ENCODE measurements around the gene IHH.

Gene IHH

DNA sequence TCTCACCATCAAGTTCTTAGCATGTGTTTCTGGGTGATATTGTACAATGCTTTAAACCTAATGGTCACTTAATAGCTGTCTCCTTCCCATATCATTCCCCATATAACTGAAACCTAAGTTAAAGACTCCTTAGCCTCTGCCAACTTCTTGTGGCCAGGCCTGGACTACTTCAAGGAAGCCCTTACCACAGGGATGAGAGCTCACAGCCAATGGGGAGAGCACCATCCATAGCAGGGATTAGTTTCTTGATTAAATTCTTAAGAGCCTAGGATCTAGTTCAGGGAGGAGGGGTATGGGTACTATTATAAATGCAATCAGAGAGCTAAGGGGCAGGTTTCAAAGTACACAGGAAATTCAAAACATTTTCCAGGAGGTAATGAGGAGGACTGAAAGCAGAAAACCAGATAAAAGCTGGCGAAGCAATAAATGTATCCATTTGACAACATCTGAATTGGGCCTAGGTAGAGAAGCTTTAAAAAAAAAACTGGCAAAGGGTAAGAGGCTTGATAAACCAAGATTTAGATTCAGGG lies 34.8 kb upstream of the IHH start:
- TF ChIP-seq, protein P1, sequence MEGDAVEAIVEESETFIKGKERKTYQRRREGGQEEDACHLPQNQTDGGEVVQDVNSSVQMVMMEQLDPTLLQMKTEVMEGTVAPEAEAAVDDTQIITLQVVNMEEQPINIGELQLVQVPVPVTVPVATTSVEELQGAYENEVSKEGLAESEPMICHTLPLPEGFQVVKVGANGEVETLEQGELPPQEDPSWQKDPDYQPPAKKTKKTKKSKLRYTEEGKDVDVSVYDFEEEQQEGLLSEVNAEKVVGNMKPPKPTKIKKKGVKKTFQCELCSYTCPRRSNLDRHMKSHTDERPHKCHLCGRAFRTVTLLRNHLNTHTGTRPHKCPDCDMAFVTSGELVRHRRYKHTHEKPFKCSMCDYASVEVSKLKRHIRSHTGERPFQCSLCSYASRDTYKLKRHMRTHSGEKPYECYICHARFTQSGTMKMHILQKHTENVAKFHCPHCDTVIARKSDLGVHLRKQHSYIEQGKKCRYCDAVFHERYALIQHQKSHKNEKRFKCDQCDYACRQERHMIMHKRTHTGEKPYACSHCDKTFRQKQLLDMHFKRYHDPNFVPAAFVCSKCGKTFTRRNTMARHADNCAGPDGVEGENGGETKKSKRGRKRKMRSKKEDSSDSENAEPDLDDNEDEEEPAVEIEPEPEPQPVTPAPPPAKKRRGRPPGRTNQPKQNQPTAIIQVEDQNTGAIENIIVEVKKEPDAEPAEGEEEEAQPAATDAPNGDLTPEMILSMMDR (IDR thresholded peaks at IDR 0.05; ENCODE audit: low read depth, low read length, missing control alignments): no peak
- H3K4me3 ChIP-seq (replicated peaks; ENCODE audit: low read depth, low read length): no peak overlapping the region
- no peak for DNase-seq (ENCODE audit: extremely low read depth, low read depth)

DNA sequence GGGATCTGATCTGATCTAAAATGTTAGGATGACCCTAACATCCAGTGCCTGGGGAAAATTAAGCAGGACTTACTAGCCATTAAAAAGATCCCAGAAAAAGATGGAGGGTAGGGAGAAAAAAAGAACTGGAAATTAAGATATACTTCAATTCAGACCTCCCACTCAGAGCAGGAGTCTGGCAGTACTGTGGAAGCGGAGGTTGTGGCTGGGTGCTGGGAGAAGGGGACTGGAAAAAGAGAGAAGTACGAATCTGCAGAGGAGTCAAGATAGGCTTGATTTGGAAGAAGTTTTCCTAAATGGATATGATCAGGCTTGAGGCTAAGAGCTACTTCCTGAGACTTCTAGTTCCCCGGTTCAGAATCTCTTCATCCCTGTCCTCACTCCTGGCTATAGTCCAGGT lies 33.5 kb upstream of the IHH start:
- TF ChIP-seq, protein P1 (IDR thresholded peaks at IDR 0.05; ENCODE audit: low read depth, low read length, missing control alignments): no peak
- DNase-seq (ENCODE audit: extremely low read depth, low read depth): no peak
- H3K4me3 ChIP-seq (replicated peaks; ENCODE audit: low read depth, low read length): no peak overlapping the region

DNA sequence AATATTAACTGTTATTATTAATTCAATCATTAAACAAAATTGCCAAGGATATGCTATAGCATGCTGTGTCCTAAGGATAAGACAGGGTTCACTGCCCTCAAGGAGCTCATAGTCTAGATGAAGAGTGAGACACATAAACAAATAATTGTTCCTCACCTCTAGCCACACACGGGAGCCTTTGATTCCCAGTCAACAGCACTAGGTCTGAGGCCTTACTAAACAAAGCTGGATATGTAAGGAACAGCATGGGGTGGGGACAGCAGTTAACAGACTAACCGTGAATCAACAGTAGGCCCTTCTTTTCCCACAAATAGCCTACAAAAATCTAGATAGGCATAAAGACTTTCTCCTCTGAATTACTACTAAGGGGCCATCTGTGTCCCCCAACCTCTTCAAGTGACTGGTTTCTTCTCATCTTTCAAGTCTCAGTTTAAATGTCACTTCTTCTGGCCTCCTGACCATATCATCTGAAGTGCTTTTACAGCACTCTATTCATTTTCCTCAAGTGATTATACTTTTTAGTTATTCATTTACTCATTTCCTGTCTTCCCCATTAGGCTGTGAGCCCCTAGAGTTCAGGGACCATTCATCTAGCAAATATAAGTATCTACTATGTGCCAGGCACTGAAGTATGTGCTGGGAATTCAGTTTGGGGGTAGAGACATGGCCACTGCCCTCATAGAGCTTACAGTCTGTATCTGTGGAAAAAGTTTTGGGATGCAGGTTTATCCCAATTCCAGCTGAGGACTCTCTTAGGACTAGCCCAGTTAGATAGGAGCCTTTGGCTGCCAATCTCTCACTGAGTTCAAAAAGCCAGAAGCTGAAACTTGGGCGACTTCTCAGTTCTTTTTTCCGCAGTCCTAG lies 29.9 kb upstream of the IHH start:
- TF ChIP-seq, protein P1 (IDR thresholded peaks at IDR 0.05; ENCODE audit: low read depth, low read length, missing control alignments): no peak
- H3K4me3 ChIP-seq (replicated peaks; ENCODE audit: low read depth, low read length): no peak overlapping the region
- no peak for DNase-seq (ENCODE audit: extremely low read depth, low read depth)

GRCh38 chr2:219089330-219089729 lies 28.6 kb upstream of the IHH start:
- no peak overlapping the region for H3K4me3 ChIP-seq (replicated peaks; ENCODE audit: low read depth, low read length)
- TF ChIP-seq, protein P1 (IDR thresholded peaks at IDR 0.05; ENCODE audit: low read depth, low read length, missing control alignments): no peak
- DNase-seq (ENCODE audit: extremely low read depth, low read depth): no peak

DNA sequence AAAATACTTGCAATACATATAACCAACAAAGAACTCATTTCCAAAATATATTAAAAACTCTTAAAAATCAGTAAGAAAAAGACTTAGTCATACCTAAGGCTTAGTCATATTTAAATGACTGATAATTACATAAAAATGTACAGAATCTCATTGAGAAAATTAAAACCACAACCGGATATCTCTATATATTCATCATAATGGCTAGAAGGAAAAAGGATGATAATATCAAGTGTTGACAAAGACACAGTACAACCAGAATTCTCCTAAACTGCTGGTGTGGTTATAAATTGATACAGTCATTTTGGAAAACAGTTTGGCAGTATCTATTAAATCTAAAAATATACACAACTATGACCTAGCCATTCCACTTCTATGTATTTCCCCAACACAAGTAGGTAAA lies 27.1 kb upstream of the IHH start:
- DNase-seq (ENCODE audit: extremely low read depth, low read depth): no peak
- no peak overlapping the region for H3K4me3 ChIP-seq (replicated peaks; ENCODE audit: low read depth, low read length)
- TF ChIP-seq, protein P1 (IDR thresholded peaks at IDR 0.05; ENCODE audit: low read depth, low read length, missing control alignments): no peak

DNA sequence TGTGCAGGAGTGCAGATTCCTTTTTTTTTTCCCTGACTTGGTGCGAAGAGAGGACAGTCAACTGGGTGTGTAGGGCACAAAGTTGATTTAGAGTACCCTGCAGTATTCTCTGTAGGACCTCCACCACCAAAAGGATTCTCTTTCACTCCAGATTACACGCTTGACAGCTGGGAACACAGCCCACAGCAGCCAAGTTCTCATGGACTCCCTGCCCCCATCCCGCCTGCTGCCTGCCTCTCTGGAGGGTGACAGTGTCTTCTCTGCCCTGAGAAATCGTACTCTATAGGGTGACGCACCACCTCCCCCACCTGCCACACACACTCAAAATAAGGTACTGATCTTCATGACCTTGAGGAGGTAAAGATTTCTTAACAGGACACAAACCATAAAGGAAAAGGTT lies 26.6 kb upstream of the IHH start:
- TF ChIP-seq, protein P1 (IDR thresholded peaks at IDR 0.05; ENCODE audit: low read depth, low read length, missing control alignments): no peak
- H3K4me3 ChIP-seq (replicated peaks; ENCODE audit: low read depth, low read length): no peak overlapping the region

More for the DNA sequence above, 26.6 kb upstream of the IHH start:
- no peak for DNase-seq (ENCODE audit: extremely low read depth, low read depth)

All from HFF-Myc (cell line).